ENCODE data around the gene RBM47.
"Not testable (repeated sequence)": the region's sequence is repeated elsewhere in the genome, so short reads cannot be mapped to it uniquely, and the experiment has no call there.

Gene RBM47

GRCh38 chr4:40648131-40648530 is 18.5 kb upstream of the RBM47 start:
- TF ChIP-seq, protein P1, sequence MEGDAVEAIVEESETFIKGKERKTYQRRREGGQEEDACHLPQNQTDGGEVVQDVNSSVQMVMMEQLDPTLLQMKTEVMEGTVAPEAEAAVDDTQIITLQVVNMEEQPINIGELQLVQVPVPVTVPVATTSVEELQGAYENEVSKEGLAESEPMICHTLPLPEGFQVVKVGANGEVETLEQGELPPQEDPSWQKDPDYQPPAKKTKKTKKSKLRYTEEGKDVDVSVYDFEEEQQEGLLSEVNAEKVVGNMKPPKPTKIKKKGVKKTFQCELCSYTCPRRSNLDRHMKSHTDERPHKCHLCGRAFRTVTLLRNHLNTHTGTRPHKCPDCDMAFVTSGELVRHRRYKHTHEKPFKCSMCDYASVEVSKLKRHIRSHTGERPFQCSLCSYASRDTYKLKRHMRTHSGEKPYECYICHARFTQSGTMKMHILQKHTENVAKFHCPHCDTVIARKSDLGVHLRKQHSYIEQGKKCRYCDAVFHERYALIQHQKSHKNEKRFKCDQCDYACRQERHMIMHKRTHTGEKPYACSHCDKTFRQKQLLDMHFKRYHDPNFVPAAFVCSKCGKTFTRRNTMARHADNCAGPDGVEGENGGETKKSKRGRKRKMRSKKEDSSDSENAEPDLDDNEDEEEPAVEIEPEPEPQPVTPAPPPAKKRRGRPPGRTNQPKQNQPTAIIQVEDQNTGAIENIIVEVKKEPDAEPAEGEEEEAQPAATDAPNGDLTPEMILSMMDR (IDR thresholded peaks at IDR 0.05; ENCODE audit: low read depth, low read length, missing control alignments), result no peak
- DNase-seq (ENCODE audit: extremely low read depth, low read depth), result no peak
- H3K4me3 ChIP-seq (replicated peaks; ENCODE audit: low read depth, low read length), result no peak overlapping the region

DNA sequence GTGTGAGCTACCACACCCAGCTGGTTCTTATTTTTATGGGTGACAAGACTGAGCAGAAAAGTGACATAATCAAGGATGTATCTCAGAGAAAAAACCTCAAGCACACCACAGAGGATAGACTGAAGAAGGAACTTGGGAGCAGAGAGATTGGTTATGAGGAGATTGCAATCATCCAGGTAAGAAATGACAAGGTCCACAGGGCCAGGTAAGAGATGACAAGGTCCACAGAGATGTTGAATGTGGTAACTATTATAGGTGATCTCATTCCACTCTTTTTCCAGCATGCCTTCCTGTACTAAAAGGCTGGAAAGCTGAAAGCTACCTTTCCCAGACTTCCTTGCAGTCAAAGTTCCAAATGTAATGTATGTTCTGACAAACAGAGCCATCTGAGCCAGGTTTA is 15.9 kb upstream of the RBM47 start:
- H3K4me3 ChIP-seq (replicated peaks; ENCODE audit: low read depth, low read length), result no peak overlapping the region
- TF ChIP-seq, protein P1 (IDR thresholded peaks at IDR 0.05; ENCODE audit: low read depth, low read length, missing control alignments), result no peak
- no peak for DNase-seq (ENCODE audit: extremely low read depth, low read depth)

- TF ChIP-seq, protein P1 (IDR thresholded peaks at IDR 0.05; ENCODE audit: low read depth, low read length, missing control alignments), result no peak
- DNase-seq (ENCODE audit: extremely low read depth, low read depth), result no peak
- no peak overlapping the region for H3K4me3 ChIP-seq (replicated peaks; ENCODE audit: low read depth, low read length)
Observed at GRCh38 chr4:40632080-40632479, 2.4 kb upstream of the RBM47 start.

- TF ChIP-seq, protein P1 (IDR thresholded peaks at IDR 0.05; ENCODE audit: low read depth, low read length, missing control alignments), result no peak
- H3K4me3 ChIP-seq (replicated peaks; ENCODE audit: low read depth, low read length), result no peak overlapping the region
- DNase-seq (ENCODE audit: extremely low read depth, low read depth), result no peak
Observed at GRCh38 chr4:40630335-40631021, 814 bp upstream of the RBM47 start.

GRCh38 chr4:40628888-40629287 is 776 bp downstream of the RBM47 start:
- DNase-seq (ENCODE audit: extremely low read depth, low read depth), result no peak
- TF ChIP-seq, protein P1 (IDR thresholded peaks at IDR 0.05; ENCODE audit: low read depth, low read length, missing control alignments), result no peak
- peak overlapping the region; percentile 47 for H3K4me3 ChIP-seq (replicated peaks; ENCODE audit: low read depth, low read length)

GRCh38 chr4:40628407-40628806 is 1.3 kb downstream of the RBM47 start:
- not testable (repeated sequence) for DNase-seq (ENCODE audit: extremely low read depth, low read depth); H3K4me3 ChIP-seq (replicated peaks; ENCODE audit: low read depth, low read length)

DNA sequence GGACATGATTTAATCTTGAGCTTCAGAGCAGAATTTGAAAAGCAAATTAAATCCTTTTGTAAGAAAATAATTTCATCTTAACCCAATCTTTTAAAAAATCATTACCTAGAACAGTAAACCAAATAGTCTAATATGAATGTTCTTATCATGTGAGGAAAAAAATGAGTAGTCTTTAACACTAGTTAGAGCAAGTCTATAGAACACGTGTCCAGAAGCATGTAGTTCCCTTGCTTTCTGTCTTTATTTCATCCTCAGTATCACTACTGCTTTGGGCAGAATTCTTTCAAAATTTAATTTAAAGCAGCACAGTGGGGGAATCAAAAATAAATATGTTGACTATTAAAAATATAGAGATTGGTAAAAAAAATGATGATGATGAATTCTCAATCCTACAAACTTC is 2.1 kb downstream of the RBM47 start:
- H3K4me3 ChIP-seq (replicated peaks; ENCODE audit: low read depth, low read length), result no peak overlapping the region
- TF ChIP-seq, protein P1 (IDR thresholded peaks at IDR 0.05; ENCODE audit: low read depth, low read length, missing control alignments), result no peak
- DNase-seq (ENCODE audit: extremely low read depth, low read depth), result no peak

All from HFF-Myc (cell line).